ENCODE measurements around the gene RGS7.

The RGS7 gene

GRCh38 chr1:241138248-241138647, 218.8 kb downstream of the RGS7 start:
- peaks cover 0 to 5% of the 10 kb centered on the region in 2 donors for H3K4me1 ChIP-seq (ENCODE audit: control insufficient read depth in 1 of 2, insufficient read depth in 2 of 2, low read length in 2 of 2)
- no peak overlapping the region for H3K27ac ChIP-seq (ENCODE audit: low read depth, low read length)
- H3K9ac ChIP-seq (ENCODE audit: low read depth in 1 of 2, low read length in 2 of 2): no peak overlapping the region
- H3K27me3 ChIP-seq (ENCODE audit: control insufficient read depth in 1 of 2, insufficient read depth in 2 of 2, low read length in 2 of 2): no peaks in the 10 kb centered on the region
- H3K36me3 ChIP-seq (ENCODE audit: control insufficient read depth in 1 of 2, insufficient read depth in 2 of 2, low read length in 2 of 2): no peaks in the 10 kb centered on the region
- H3K4me3 ChIP-seq (ENCODE audit: low read depth in 1 of 2, low read length in 2 of 2): no peak overlapping the region
- no peaks in the 10 kb centered on the region for H3K9me3 ChIP-seq (ENCODE audit: control insufficient read depth in 1 of 2, low read length in 2 of 2)

DNA sequence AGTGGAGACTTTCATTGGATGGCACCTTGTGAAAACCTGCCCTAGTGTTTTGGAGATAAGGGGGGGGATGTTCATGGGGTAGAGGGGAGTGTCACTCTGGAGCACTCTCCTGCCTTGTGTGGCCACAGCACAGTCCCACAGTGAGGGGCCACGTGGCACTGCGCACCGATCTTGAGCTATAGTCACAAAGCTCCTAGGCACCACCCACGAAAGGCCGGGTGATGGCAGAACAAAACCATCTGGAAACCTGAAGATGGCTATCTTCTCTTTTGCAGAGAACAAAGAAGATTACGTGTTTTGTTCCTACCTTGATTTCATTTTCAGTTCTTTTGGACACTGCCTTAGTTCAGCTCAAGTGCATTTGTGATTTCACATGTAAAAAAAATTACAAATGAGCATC, 220.6 kb downstream of the RGS7 start:
- Histone ChIP-seq H3K36me3 (ENCODE audit: control insufficient read depth in 1 of 2, insufficient read depth in 2 of 2, low read length in 2 of 2) (no peaks in the 10 kb centered on the region), H3K27me3 (ENCODE audit: control insufficient read depth in 1 of 2, insufficient read depth in 2 of 2, low read length in 2 of 2) (no peaks in the 10 kb centered on the region), H3K9ac (ENCODE audit: low read depth in 1 of 2, low read length in 2 of 2) (no peak overlapping the region)

GRCh38 chr1:241131636-241132194, 225.3 kb downstream of the RGS7 start:
- Histone ChIP-seq H3K4me3 (ENCODE audit: low read depth in 1 of 2, low read length in 2 of 2) (no peak overlapping the region), H3K36me3 (ENCODE audit: control insufficient read depth in 1 of 2, insufficient read depth in 2 of 2, low read length in 2 of 2) (no peaks in the 10 kb centered on the region), H3K4me1 (ENCODE audit: control insufficient read depth in 1 of 2, insufficient read depth in 2 of 2, low read length in 2 of 2) (no peaks in the 10 kb centered on the region), H3K9ac (ENCODE audit: low read depth in 1 of 2, low read length in 2 of 2) (no peak overlapping the region), H3K27ac (ENCODE audit: low read depth, low read length) (no peak overlapping the region), H3K27me3 (ENCODE audit: control insufficient read depth in 1 of 2, insufficient read depth in 2 of 2, low read length in 2 of 2) (no peaks in the 10 kb centered on the region), H3K9me3 (ENCODE audit: control insufficient read depth in 1 of 2, low read length in 2 of 2) (no peaks in the 10 kb centered on the region)

More for the DNA sequence above, 220.6 kb downstream of the RGS7 start:
- no peak overlapping the region for H3K27ac ChIP-seq (ENCODE audit: low read depth, low read length)
- H3K4me1 ChIP-seq (ENCODE audit: control insufficient read depth in 1 of 2, insufficient read depth in 2 of 2, low read length in 2 of 2): peaks cover 0 to 4% of the 10 kb centered on the region in 2 donors
- no peak overlapping the region for H3K4me3 ChIP-seq (ENCODE audit: low read depth in 1 of 2, low read length in 2 of 2)
- no peaks in the 10 kb centered on the region for H3K9me3 ChIP-seq (ENCODE audit: control insufficient read depth in 1 of 2, low read length in 2 of 2)

GRCh38 chr1:241130881-241131280, 226.1 kb downstream of the RGS7 start:
- H3K4me3 ChIP-seq (ENCODE audit: low read depth in 1 of 2, low read length in 2 of 2): no peak overlapping the region

DNA sequence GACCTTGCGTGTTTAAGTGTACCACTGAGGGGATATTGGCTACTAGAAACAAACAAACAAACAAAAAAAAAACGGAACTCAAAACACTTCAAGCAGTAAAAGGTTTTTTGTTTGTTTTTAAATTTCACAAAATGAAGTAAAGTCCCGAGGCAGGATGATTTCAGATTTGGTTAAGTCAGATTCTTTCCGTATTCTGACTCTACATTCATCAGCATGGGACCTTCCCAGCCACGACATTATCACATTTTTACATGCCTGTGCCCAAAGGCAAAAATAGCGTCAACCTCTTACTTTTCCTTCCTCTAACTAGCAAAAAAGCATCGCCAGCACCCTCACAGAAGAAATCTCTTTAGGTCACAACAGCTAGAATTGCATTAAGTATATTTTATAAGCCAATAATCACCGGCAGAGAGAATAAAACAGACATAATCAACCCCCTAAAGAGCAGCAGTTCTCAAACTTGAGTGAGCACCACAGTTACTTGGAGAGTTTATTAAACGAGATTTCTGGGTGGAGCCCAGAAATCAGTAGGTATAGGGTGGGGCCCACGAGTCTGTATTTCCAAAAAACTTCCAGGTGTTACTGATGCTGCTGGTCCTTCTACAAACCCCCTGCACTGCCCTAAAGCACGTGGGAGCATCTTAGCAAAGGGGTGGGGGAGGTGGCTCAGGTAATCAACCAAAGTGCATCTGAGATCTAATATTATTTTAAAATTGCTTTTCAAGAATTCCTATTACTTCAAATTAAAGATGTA, 227.6 kb downstream of the RGS7 start:
- Histone ChIP-seq H3K4me1 (ENCODE audit: control insufficient read depth in 1 of 2, insufficient read depth in 2 of 2, low read length in 2 of 2) (no peaks in the 10 kb centered on the region), H3K27ac (ENCODE audit: low read depth, low read length) (no peak overlapping the region), H3K9ac (ENCODE audit: low read depth in 1 of 2, low read length in 2 of 2) (no peak overlapping the region), H3K9me3 (ENCODE audit: control insufficient read depth in 1 of 2, low read length in 2 of 2) (no peaks in the 10 kb centered on the region), H3K27me3 (ENCODE audit: control insufficient read depth in 1 of 2, insufficient read depth in 2 of 2, low read length in 2 of 2) (no peaks in the 10 kb centered on the region), H3K4me3 (ENCODE audit: low read depth in 1 of 2, low read length in 2 of 2) (no peak overlapping the region), H3K36me3 (ENCODE audit: control insufficient read depth in 1 of 2, insufficient read depth in 2 of 2, low read length in 2 of 2) (no peaks in the 10 kb centered on the region)

More at GRCh38 chr1:241130881-241131280, 226.1 kb downstream of the RGS7 start:
- H3K4me1 ChIP-seq (ENCODE audit: control insufficient read depth in 1 of 2, insufficient read depth in 2 of 2, low read length in 2 of 2): no peaks in the 10 kb centered on the region
- no peaks in the 10 kb centered on the region for H3K36me3 ChIP-seq (ENCODE audit: control insufficient read depth in 1 of 2, insufficient read depth in 2 of 2, low read length in 2 of 2)
- no peaks in the 10 kb centered on the region for H3K27me3 ChIP-seq (ENCODE audit: control insufficient read depth in 1 of 2, insufficient read depth in 2 of 2, low read length in 2 of 2)
- H3K9me3 ChIP-seq (ENCODE audit: control insufficient read depth in 1 of 2, low read length in 2 of 2): no peaks in the 10 kb centered on the region
- no peak overlapping the region for H3K27ac ChIP-seq (ENCODE audit: low read depth, low read length)
- H3K9ac ChIP-seq (ENCODE audit: low read depth in 1 of 2, low read length in 2 of 2): no peak overlapping the region

DNA sequence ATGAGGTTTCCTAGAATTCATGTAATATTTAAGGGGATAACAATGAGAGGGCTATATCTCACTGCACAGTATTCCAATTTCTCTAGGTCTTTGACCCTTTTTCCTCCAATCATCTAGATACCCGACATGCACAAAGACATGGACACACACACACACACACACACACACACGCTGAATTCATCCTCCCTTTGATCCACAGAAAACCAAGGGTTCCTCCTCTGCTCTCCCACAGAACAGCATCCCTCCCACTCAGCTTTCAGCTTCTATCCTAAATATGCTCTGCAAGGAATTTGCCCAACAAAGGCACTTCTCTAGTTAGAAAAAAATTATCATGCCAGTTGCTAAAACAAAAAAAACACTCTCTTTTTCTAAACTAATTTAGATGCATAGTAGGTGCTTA, 231.7 kb downstream of the RGS7 start:
- Histone ChIP-seq H3K9ac (ENCODE audit: low read depth in 1 of 2, low read length in 2 of 2) (no peak overlapping the region), H3K4me1 (ENCODE audit: control insufficient read depth in 1 of 2, insufficient read depth in 2 of 2, low read length in 2 of 2) (no peaks in the 10 kb centered on the region), H3K9me3 (ENCODE audit: control insufficient read depth in 1 of 2, low read length in 2 of 2) (no peaks in the 10 kb centered on the region), H3K4me3 (ENCODE audit: low read depth in 1 of 2, low read length in 2 of 2) (no peak overlapping the region), H3K27ac (ENCODE audit: low read depth, low read length) (no peak overlapping the region), H3K27me3 (ENCODE audit: control insufficient read depth in 1 of 2, insufficient read depth in 2 of 2, low read length in 2 of 2) (no peaks in the 10 kb centered on the region), H3K36me3 (ENCODE audit: control insufficient read depth in 1 of 2, insufficient read depth in 2 of 2, low read length in 2 of 2) (no peaks in the 10 kb centered on the region)

DNA sequence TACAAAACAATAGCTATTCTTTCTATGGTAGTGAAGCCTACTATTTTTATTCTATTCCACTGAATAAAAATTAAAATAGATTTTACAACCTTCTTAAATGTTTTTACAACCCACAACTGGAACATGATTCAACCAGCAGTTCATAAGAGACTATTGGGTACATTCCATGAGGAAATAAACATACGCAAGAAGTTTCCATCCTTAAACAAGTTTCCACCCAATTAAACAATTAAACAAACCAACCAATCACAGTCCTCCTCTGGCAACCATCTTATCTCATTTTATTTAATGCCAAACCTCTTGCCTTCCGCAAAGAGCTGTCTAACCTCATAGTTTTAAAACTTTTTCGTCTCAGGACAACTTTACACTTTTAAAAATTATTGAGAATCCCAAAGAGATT, 239.0 kb downstream of the RGS7 start:
- Histone ChIP-seq H3K27me3 (ENCODE audit: control insufficient read depth in 1 of 2, insufficient read depth in 2 of 2, low read length in 2 of 2) (no peaks in the 10 kb centered on the region), H3K36me3 (ENCODE audit: control insufficient read depth in 1 of 2, insufficient read depth in 2 of 2, low read length in 2 of 2) (no peaks in the 10 kb centered on the region), H3K4me1 (ENCODE audit: control insufficient read depth in 1 of 2, insufficient read depth in 2 of 2, low read length in 2 of 2) (no peaks in the 10 kb centered on the region), H3K4me3 (ENCODE audit: low read depth in 1 of 2, low read length in 2 of 2) (no peak overlapping the region), H3K9ac (ENCODE audit: low read depth in 1 of 2, low read length in 2 of 2) (no peak overlapping the region), H3K9me3 (ENCODE audit: control insufficient read depth in 1 of 2, low read length in 2 of 2) (no peaks in the 10 kb centered on the region), H3K27ac (ENCODE audit: low read depth, low read length) (no peak overlapping the region)

DNA sequence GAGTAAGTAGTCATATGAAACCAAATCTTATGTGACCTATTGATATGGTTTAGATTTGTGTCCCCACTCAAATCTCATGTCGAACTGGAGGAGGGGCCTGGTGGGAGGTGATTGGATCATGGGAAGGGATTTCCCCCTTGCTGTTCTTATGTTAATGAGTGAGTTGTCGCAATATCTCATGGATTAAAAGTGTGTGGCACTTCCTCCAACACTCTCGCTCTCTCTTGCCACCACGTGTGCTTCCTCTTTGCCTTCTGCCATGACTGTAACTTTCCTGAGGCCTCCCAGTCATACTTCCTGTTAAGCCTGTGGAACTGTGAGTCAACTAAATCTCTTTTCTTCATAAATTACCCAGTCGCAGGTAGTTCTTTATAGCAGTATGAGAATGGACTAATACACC, 241.2 kb downstream of the RGS7 start:
- H3K36me3 ChIP-seq (ENCODE audit: control insufficient read depth in 1 of 2, insufficient read depth in 2 of 2, low read length in 2 of 2): no peaks in the 10 kb centered on the region
- no peak overlapping the region for H3K9ac ChIP-seq (ENCODE audit: low read depth in 1 of 2, low read length in 2 of 2)
- no peak overlapping the region for H3K4me3 ChIP-seq (ENCODE audit: low read depth in 1 of 2, low read length in 2 of 2)
- no peak overlapping the region for H3K27ac ChIP-seq (ENCODE audit: low read depth, low read length)
- no peaks in the 10 kb centered on the region for H3K9me3 ChIP-seq (ENCODE audit: control insufficient read depth in 1 of 2, low read length in 2 of 2)
- no peaks in the 10 kb centered on the region for H3K4me1 ChIP-seq (ENCODE audit: control insufficient read depth in 1 of 2, insufficient read depth in 2 of 2, low read length in 2 of 2)
- H3K27me3 ChIP-seq (ENCODE audit: control insufficient read depth in 1 of 2, insufficient read depth in 2 of 2, low read length in 2 of 2): no peaks in the 10 kb centered on the region

GRCh38 chr1:241114699-241115233, 242.2 kb downstream of the RGS7 start:
- no peaks in the 10 kb centered on the region for H3K4me1 ChIP-seq (ENCODE audit: control insufficient read depth in 1 of 2, insufficient read depth in 2 of 2, low read length in 2 of 2)
- no peaks in the 10 kb centered on the region for H3K36me3 ChIP-seq (ENCODE audit: control insufficient read depth in 1 of 2, insufficient read depth in 2 of 2, low read length in 2 of 2)
- H3K4me3 ChIP-seq (ENCODE audit: low read depth in 1 of 2, low read length in 2 of 2): no peak overlapping the region
- H3K27ac ChIP-seq (ENCODE audit: low read depth, low read length): no peak overlapping the region
- no peaks in the 10 kb centered on the region for H3K9me3 ChIP-seq (ENCODE audit: control insufficient read depth in 1 of 2, low read length in 2 of 2)
- no peaks in the 10 kb centered on the region for H3K27me3 ChIP-seq (ENCODE audit: control insufficient read depth in 1 of 2, insufficient read depth in 2 of 2, low read length in 2 of 2)
- H3K9ac ChIP-seq (ENCODE audit: low read depth in 1 of 2, low read length in 2 of 2): no peak overlapping the region

- Histone ChIP-seq H3K27ac (ENCODE audit: low read depth, low read length) (no peak overlapping the region), H3K9me3 (ENCODE audit: control insufficient read depth in 1 of 2, low read length in 2 of 2) (no peaks in the 10 kb centered on the region), H3K9ac (ENCODE audit: low read depth in 1 of 2, low read length in 2 of 2) (no peak overlapping the region), H3K27me3 (ENCODE audit: control insufficient read depth in 1 of 2, insufficient read depth in 2 of 2, low read length in 2 of 2) (no peaks in the 10 kb centered on the region), H3K4me1 (ENCODE audit: control insufficient read depth in 1 of 2, insufficient read depth in 2 of 2, low read length in 2 of 2) (no peaks in the 10 kb centered on the region), H3K36me3 (ENCODE audit: control insufficient read depth in 1 of 2, insufficient read depth in 2 of 2, low read length in 2 of 2) (no peaks in the 10 kb centered on the region), H3K4me3 (ENCODE audit: low read depth in 1 of 2, low read length in 2 of 2) (no peak overlapping the region)
Observed at GRCh38 chr1:241113557-241113956, 243.4 kb downstream of the RGS7 start.

All from duodenal mucosa (tissue), 2 donors.